HCT116 (cell line): ENCODE measurements around the gene KLK1. TPM values are rescaled to one million over a fixed set of nuclear protein-coding genes. Genes with fewer than 3 reads are reported as not detected.

Experiments
- ATAC-seq: fragments of 200-7000 bp; cut with Tn5 transposase; 2 replicates; pipeline ENCODE4 v1.9.1; 2020; ENCODE audit warnings: mild to moderate bottlenecking, moderate library complexity
- BruUV-seq: library from RNA; stranded (reverse); fragments of 400-500 nt; replicated peaks from 2 replicates; lab custom pipeline; 2021; lab: Mats Ljungman, UMichigan
- CTCF ChIA-PET: fragments of 300-600 bp; sonication (Branson Sonifier 250); formaldehyde crosslinking; loops from one replicate; lab custom pipeline; 2021; ENCODE audit warnings: antibody characterized with exemption; lab: Charles Lee
- POLR2A ChIA-PET: fragments of 300-600, 350-600 bp; sonication (Branson Sonifier 250); formaldehyde crosslinking; loops from one replicate; lab custom pipeline; 2021; ENCODE audit warnings: antibody characterized with exemption; lab: Charles Lee
- RAD21 ChIA-PET, 2 experiments: fragments of 300-600 bp; sonication (Branson Sonifier 250); formaldehyde crosslinking; loops; one replicate each; lab custom pipeline; 2023; ENCODE audit warnings: low total read pairs in 2 of 2; ENCODE audit not compliant: uncharacterized antibody in 2 of 2, unreplicated experiment in 2 of 2, low non-redundant PET in 1 of 2; lab: Charles Lee
- DNase-seq: peaks from one replicate; pipeline ENCODE4 v3.0.0-alpha.2; 2010; ENCODE audit warnings: low read depth, low spot score
- H2AFZ ChIP-seq: fragments of 200-600 bp; shearing (Covaris generic), sonication (generic); 2 replicates; pipeline ENCODE4 v1.6.1; 2017; ENCODE audit warnings: low read depth, mixed run types, mixed read lengths, antibody characterized with exemption, low read length; ENCODE audit not compliant: poor library complexity, severe bottlenecking
- H3K27ac ChIP-seq: 2 replicates; pipeline ENCODE4 v1.5.1; 2012; ENCODE audit warnings: low read depth, low read length
- H3K27me3 ChIP-seq: fragments of 200-600 bp; sonication (generic); 2 replicates; pipeline ENCODE4 v1.6.1; 2016; ENCODE audit warnings: mixed run types, low read length, mixed read lengths; ENCODE audit not compliant: insufficient read depth
- H3K36me3 ChIP-seq, 2 experiments: fragments of 200-500 bp in 1 of 2; fragments of 200-600 bp in 1 of 2; sonication (Bioruptor generic) in 1 of 2; sonication (generic) in 1 of 2; 2 replicates each; pipeline versions ENCODE4 v1.5.1 to v1.6.1; 2014 to 2016; ENCODE audit warnings: low read length in 2 of 2, inconsistent platforms in 1 of 2, mixed read lengths in 1 of 2, mixed run types in 1 of 2; ENCODE audit not compliant: insufficient read depth in 2 of 2, control insufficient read depth in 1 of 2
- H3K4me1 ChIP-seq, 2 experiments: fragments of 200-600 bp in 1 of 2; sonication (generic) in 1 of 2; 2 replicates each; pipeline versions ENCODE4 v1.5.1 to v1.6.1; 2012 to 2017; ENCODE audit warnings: low read length in 2 of 2, inconsistent platforms in 1 of 2, mild to moderate bottlenecking in 1 of 2, mixed read lengths in 1 of 2, mixed run types in 1 of 2, moderate library complexity in 1 of 2; ENCODE audit not compliant: insufficient read depth in 2 of 2, control insufficient read depth in 1 of 2
- H3K4me2 ChIP-seq: fragments of 200-600 bp; sonication (generic); 2 replicates; pipeline ENCODE4 v1.6.1; 2017; ENCODE audit warnings: mixed run types, low read length, mixed read lengths
- H3K4me3 ChIP-seq, 2 experiments: fragments of 200-600 bp in 1 of 2; sonication (generic) in 1 of 2; replicated peaks in 1 of 2; 2 replicates each; pipeline ENCODE4 v1.5.1; 2011 to 2016; ENCODE audit warnings: low read length in 2 of 2, control low read depth in 1 of 2, low read depth in 1 of 2, mild to moderate bottlenecking in 1 of 2, mixed read lengths in 1 of 2, mixed run types in 1 of 2
- H3K79me2 ChIP-seq: fragments of 200-600 bp; sonication (generic); 2 replicates; pipeline ENCODE4 v1.6.1; 2017; ENCODE audit warnings: mild to moderate bottlenecking, mixed run types, low read length, moderate library complexity, mixed read lengths; ENCODE audit not compliant: insufficient read depth
- H3K9ac ChIP-seq: fragments of 200-600 bp; sonication (generic); 2 replicates; pipeline ENCODE4 v1.6.1; 2016; ENCODE audit warnings: low read length, mixed read lengths
- H3K9me2 ChIP-seq: fragments of 200-600 bp; sonication (generic), shearing (Covaris generic); 2 replicates; pipeline ENCODE4 v1.6.1; 2017; ENCODE audit warnings: mixed run types, mild to moderate bottlenecking, moderate library complexity; ENCODE audit not compliant: insufficient read depth
- H3K9me3 ChIP-seq, 2 experiments: fragments of 200-500 bp in 1 of 2; fragments of 200-600 bp in 1 of 2; sonication (Bioruptor generic) in 1 of 2; sonication (generic) in 1 of 2; 2 replicates each; pipeline ENCODE4 v1.6.1; 2014 to 2017; ENCODE audit warnings: low read length in 2 of 2, mixed read lengths in 2 of 2, inconsistent platforms in 1 of 2, low read depth in 1 of 2, mild to moderate bottlenecking in 1 of 2, mixed run types in 1 of 2, moderate library complexity in 1 of 2; ENCODE audit not compliant: control insufficient read depth in 1 of 2, insufficient read depth in 1 of 2
- H4K20me1 ChIP-seq: fragments of 200-600 bp; sonication (generic), shearing (Covaris generic); 2 replicates; pipeline ENCODE4 v1.6.1; 2017; ENCODE audit warnings: mixed run types, mild to moderate bottlenecking, moderate library complexity; ENCODE audit not compliant: insufficient read depth
- CBX3 ChIP-seq: IDR thresholded peaks from 2 replicates; pipeline ENCODE4 v1.6.1; 2012; ENCODE audit warnings: low read depth
- EGR1 ChIP-seq: IDR thresholded peaks from 2 replicates; pipeline ENCODE4 v1.6.1; 2012; ENCODE audit warnings: low read depth
- ELF1 ChIP-seq: IDR thresholded peaks from 2 replicates; pipeline ENCODE4 v1.6.1; 2012; ENCODE audit warnings: low read depth, borderline replicate concordance
- FOSL1 ChIP-seq: IDR thresholded peaks from 2 replicates; pipeline ENCODE4 v1.6.1; 2012; ENCODE audit warnings: low read depth
- POLR2A ChIP-seq: IDR thresholded peaks from 2 replicates; pipeline ENCODE4 v1.7.0; 2011; ENCODE audit warnings: borderline replicate concordance; ENCODE audit not compliant: insufficient read depth, insufficient read length; ENCODE audit errors: extremely low read depth
- RAD21 ChIP-seq: IDR thresholded peaks from 2 replicates; pipeline ENCODE4 v1.6.1; 2012; ENCODE audit warnings: low read depth, mild to moderate bottlenecking
- SIN3A ChIP-seq: IDR thresholded peaks from 2 replicates; pipeline ENCODE4 v1.6.1; 2012; ENCODE audit warnings: low read depth
- SP1 ChIP-seq: IDR thresholded peaks from 2 replicates; pipeline ENCODE4 v1.6.1; 2012; ENCODE audit warnings: low read depth
- SRF ChIP-seq: IDR thresholded peaks from 2 replicates; pipeline ENCODE4 v1.6.1; 2012; ENCODE audit warnings: low read depth
- TCF7L2 ChIP-seq: IDR thresholded peaks from 2 replicates; pipeline ENCODE4 v1.7.0; 2011; ENCODE audit warnings: borderline replicate concordance, inconsistent platforms; ENCODE audit not compliant: insufficient read depth, insufficient read length; ENCODE audit errors: extremely low read depth
- ZFX ChIP-seq: fragments of 450-650 bp; IDR thresholded peaks from 2 replicates; pipeline ENCODE4 v1.6.1; 2017
- ZNF274 ChIP-seq: fragments of 200-500 bp; sonication (Bioruptor generic); IDR thresholded peaks from 2 replicates; pipeline ENCODE4 v1.6.1; 2014; ENCODE audit warnings: mild to moderate bottlenecking, low read depth, low read length, inconsistent platforms
- intact Hi-C: fragments of 100-400 bp; cut with micrococcal nuclease; formaldehyde crosslinking; loops from 2 replicates; pipeline ENCODE4 v1.10.0; 2022
- total RNA-seq: library from RNA; stranded (reverse); gene quantifications from one replicate; pipeline ENCODE4 v1.2.1, GENCODE V29; 2021; ENCODE audit not compliant: unreplicated experiment
- TF ChIP-seq, protein P1 (sequence below), 3 experiments: fragments of 200-600 bp in 1 of 3; sonication (generic) in 1 of 3; IDR thresholded peaks in 2 of 3; conservative IDR thresholded peaks in 1 of 3; 2 replicates each; pipeline ENCODE4 v1.5.1; 2012 to 2017; ENCODE audit warnings: low read depth in 2 of 3, low read length in 2 of 3, antibody characterized with exemption in 1 of 3, borderline replicate concordance in 1 of 3, control low read depth in 1 of 3, mild to moderate bottlenecking in 1 of 3, mixed read lengths in 1 of 3, mixed run types in 1 of 3, moderate library complexity in 1 of 3; ENCODE audit not compliant: insufficient read depth in 1 of 3
- TF ChIP-seq, protein P2 (sequence below): IDR thresholded peaks from 2 replicates; pipeline ENCODE4 v1.6.1; 2012
- TF ChIP-seq, protein P3 (sequence below): IDR thresholded peaks from 2 replicates; pipeline ENCODE4 v1.6.1; 2012
- TF ChIP-seq, protein P4 (sequence below): IDR thresholded peaks from 2 replicates; pipeline ENCODE4 v1.6.1; 2012; ENCODE audit warnings: low read depth

Gene KLK1
- total RNA-seq, 1 experiment from 2014 or later = 3.3 TPM

DNA sequence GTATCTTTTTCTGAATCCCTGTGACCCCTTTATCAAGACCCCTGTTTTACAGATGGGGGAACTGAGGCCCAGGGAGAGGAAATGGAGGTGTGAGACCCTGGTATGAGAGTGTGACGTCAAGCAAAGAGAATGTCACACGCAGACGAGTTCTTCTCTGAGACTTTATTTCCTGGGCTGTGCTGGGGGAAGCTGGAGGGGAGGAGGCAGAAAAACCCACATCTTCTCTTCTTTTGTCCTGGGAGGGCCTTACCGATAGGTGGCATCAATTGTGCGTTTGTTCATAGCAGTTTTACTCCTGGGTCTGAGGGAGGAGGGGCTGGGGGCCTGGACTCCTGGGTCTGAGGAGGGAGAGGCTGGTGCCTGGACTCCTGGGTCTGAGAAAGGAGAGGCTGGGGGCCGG lies 14.7 kb upstream of the KLK1 start:
- TF ChIP-seq RAD21 (peak; percentile 53), CBX3 (no peak), SP1 (no peak), ZFX (no peak), POLR2A (no peak), SIN3A (no peak)
- TF ChIP-seq, protein P1, sequence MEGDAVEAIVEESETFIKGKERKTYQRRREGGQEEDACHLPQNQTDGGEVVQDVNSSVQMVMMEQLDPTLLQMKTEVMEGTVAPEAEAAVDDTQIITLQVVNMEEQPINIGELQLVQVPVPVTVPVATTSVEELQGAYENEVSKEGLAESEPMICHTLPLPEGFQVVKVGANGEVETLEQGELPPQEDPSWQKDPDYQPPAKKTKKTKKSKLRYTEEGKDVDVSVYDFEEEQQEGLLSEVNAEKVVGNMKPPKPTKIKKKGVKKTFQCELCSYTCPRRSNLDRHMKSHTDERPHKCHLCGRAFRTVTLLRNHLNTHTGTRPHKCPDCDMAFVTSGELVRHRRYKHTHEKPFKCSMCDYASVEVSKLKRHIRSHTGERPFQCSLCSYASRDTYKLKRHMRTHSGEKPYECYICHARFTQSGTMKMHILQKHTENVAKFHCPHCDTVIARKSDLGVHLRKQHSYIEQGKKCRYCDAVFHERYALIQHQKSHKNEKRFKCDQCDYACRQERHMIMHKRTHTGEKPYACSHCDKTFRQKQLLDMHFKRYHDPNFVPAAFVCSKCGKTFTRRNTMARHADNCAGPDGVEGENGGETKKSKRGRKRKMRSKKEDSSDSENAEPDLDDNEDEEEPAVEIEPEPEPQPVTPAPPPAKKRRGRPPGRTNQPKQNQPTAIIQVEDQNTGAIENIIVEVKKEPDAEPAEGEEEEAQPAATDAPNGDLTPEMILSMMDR (IDR thresholded peaks at IDR 0.05 in 2 of 3, conservative IDR thresholded peaks at IDR 0.05 in 1 of 3; ENCODE audit: borderline replicate concordance in 1 of 3, insufficient read depth in 1 of 3, low read depth in 2 of 3, low read length in 2 of 3) = peak; percentile 37 to 60 (median 51); a peak in 5 of 6 replicates
- TF ChIP-seq, protein P2, sequence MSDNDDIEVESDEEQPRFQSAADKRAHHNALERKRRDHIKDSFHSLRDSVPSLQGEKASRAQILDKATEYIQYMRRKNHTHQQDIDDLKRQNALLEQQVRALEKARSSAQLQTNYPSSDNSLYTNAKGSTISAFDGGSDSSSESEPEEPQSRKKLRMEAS = no peak
- Histone ChIP-seq H3K9me2 (no peaks in the 10 kb centered on the region), H3K9ac (no peak overlapping the region), H3K4me1 (peaks cover 15 to 29% of the 10 kb centered on the region in 2 experiments), H3K27ac (no peak overlapping the region), H3K4me2 (peak overlapping the region; percentile 28; the same call in 1 of the 2 replicates), H3K36me3 (no peaks in the 10 kb centered on the region), H2AFZ (no peak overlapping the region), H3K79me2 (no peaks in the 10 kb centered on the region), H4K20me1 (no peaks in the 10 kb centered on the region), H3K9me3 (no peaks in the 10 kb centered on the region; a peak in 1 of 4 replicates), H3K27me3 (0 out of 2 replicates have a peak, but pooled peaks cover 7% of the 10 kb centered on the region), H3K4me3 (no peak overlapping the region)
- ATAC-seq = peak; percentile 33
- BruUV-seq = no TSS peak
- ChIA-PET POLR2A (no interaction called here), CTCF (interaction anchor here (0.8 to 1.0 kb wide), 2 partner anchors 84 to 179 kb away, joined by 4 read pairs; no protein-coding TSS in a partner anchor), RAD21 (no interaction called here)
- intact Hi-C loops = no loop called here
- DNase-seq = peak; percentile 18

DNA sequence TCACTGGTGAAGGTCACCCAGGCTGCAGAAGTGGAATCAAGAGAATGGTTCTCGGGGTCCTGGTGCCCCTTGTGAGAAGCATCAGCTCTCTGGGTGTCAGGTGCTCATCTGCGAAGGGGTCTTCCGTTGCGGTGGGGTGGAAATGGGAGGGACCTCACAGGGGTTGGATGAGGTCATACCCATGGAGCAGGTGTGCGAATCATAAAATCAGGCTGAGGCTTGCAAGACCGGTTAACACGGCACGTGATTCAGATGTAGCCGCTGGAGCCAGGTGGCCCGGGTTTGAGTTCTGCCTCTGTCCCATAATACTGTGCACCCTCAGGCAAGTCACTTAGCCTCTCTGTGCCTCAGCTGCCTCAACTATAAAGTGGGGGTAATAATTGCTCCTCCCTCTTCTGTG lies 13.7 kb upstream of the KLK1 start:
- DNase-seq (no peak), ATAC-seq (no peak)
- CTCF ChIA-PET = no interaction called here
- Histone ChIP-seq H3K9me3 (no peaks in the 10 kb centered on the region; a peak in 1 of 4 replicates), H3K4me1 (peaks cover 15 to 29% of the 10 kb centered on the region in 2 experiments), H3K27me3 (0 out of 2 replicates have a peak, but pooled peaks cover 5% of the 10 kb centered on the region), H3K9ac (no peak overlapping the region), H2AFZ (no peak overlapping the region), H4K20me1 (no peaks in the 10 kb centered on the region), H3K4me3 (no peak overlapping the region), H3K79me2 (no peaks in the 10 kb centered on the region), H3K9me2 (no peaks in the 10 kb centered on the region), H3K27ac (no peak overlapping the region), H3K36me3 (no peaks in the 10 kb centered on the region), H3K4me2 (no peak overlapping the region)
- no TSS peak for BruUV-seq
- POLR2A ChIA-PET = no interaction called here
- RAD21 ChIA-PET = no interaction called here
- intact Hi-C loops = loop anchor here (2.0 kb wide), 1 partner anchor 32 kb away; no protein-coding TSS in a partner anchor
- TF ChIP-seq SRF (no peak), ELF1 (no peak), ZNF274 (no peak), FOSL1 (no peak), EGR1 (no peak), TCF7L2 (no peak), RAD21 (no peak)
- TF ChIP-seq, protein P3, sequence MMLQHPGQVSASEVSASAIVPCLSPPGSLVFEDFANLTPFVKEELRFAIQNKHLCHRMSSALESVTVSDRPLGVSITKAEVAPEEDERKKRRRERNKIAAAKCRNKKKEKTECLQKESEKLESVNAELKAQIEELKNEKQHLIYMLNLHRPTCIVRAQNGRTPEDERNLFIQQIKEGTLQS = no peak
- TF ChIP-seq, protein P4, sequence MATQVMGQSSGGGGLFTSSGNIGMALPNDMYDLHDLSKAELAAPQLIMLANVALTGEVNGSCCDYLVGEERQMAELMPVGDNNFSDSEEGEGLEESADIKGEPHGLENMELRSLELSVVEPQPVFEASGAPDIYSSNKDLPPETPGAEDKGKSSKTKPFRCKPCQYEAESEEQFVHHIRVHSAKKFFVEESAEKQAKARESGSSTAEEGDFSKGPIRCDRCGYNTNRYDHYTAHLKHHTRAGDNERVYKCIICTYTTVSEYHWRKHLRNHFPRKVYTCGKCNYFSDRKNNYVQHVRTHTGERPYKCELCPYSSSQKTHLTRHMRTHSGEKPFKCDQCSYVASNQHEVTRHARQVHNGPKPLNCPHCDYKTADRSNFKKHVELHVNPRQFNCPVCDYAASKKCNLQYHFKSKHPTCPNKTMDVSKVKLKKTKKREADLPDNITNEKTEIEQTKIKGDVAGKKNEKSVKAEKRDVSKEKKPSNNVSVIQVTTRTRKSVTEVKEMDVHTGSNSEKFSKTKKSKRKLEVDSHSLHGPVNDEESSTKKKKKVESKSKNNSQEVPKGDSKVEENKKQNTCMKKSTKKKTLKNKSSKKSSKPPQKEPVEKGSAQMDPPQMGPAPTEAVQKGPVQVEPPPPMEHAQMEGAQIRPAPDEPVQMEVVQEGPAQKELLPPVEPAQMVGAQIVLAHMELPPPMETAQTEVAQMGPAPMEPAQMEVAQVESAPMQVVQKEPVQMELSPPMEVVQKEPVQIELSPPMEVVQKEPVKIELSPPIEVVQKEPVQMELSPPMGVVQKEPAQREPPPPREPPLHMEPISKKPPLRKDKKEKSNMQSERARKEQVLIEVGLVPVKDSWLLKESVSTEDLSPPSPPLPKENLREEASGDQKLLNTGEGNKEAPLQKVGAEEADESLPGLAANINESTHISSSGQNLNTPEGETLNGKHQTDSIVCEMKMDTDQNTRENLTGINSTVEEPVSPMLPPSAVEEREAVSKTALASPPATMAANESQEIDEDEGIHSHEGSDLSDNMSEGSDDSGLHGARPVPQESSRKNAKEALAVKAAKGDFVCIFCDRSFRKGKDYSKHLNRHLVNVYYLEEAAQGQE = no peak
